Measurements from ENCODE around the gene POLR1D.
A peak's percentile ranks its signal among the peaks of the same experiment; 100 is the strongest.

Gene POLR1D

GRCh38 chr13:27621366-27622101 lies at the start of gene POLR1D:
Gene POLR1D, plus strand, starts transcription at chr13:27621892. Its CDS starts 92 bp downstream, at chr13:27621984.
- DNase-seq: peak; percentile 75 to 78

GRCh38 chr13:27572234-27572901 lies 49.3 kb upstream of the POLR1D start:
- no peak for DNase-seq

GRCh38 chr13:27573265-27573664 lies 48.4 kb upstream of the POLR1D start:
- DNase-seq: no peak

DNA sequence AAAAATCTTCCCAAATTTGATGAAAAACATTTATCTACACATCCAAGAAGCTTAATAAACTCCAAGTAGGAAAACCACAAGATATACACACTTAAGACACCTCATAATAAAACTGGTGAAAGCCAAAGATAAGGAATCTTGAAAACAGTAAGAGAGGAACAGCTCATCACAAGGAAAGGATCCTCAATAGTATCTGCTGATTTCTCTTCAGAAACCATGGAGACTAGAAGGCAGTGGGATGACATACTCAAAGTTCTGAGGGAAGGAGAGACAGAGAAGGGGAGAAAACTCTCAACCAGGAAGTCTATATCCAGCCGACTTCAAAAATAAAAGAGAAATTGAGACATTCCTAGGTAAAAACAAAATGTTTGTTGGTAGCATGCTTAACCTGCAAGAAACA lies 47.0 kb upstream of the POLR1D start:
- no peak for DNase-seq

DNA sequence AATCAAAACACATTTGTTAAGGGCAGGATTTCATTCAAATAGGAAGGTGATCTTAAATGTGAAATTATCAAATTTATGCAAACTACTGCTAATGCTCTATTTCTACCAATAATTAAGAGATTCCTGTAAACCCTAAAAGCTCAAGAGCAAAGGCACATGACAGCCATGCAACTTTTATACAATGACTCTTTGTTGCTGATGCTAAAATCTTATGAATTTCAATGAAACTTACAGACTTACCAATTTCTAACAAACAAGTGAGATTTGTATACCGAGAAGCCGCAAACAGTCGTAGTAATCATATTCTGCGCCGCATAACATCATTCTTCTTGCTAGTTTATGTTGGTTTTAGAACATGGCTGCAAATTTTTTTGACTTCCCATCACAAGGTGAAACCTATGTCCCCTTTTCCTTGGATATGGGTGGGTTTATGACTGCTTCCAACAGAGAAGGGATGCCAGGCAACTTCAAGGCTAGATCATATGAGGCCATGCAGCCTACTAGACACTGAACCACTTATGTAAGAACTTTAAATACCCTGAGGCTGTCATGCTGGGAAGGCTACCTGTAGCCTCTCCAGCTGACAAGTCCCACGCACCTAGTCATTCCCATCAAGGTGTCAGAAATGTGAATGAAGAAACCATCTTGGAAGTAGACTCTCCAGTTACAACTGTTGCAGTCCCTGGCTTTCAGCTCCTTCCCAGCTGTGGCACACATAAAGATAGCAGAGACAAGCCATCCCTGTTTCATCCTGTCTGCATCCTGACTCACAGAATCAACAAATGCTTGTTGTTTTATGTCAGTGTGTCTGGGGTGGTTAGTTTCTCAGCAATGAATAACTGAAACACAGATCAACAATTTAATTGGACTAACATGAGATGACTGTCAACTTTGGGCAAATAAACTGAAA lies 43.3 kb upstream of the POLR1D start:
- no peak for DNase-seq

- DNase-seq: no peak
These were observed 38.0 kb upstream of the POLR1D start for GRCh38 chr13:27583645-27584044.

DNA sequence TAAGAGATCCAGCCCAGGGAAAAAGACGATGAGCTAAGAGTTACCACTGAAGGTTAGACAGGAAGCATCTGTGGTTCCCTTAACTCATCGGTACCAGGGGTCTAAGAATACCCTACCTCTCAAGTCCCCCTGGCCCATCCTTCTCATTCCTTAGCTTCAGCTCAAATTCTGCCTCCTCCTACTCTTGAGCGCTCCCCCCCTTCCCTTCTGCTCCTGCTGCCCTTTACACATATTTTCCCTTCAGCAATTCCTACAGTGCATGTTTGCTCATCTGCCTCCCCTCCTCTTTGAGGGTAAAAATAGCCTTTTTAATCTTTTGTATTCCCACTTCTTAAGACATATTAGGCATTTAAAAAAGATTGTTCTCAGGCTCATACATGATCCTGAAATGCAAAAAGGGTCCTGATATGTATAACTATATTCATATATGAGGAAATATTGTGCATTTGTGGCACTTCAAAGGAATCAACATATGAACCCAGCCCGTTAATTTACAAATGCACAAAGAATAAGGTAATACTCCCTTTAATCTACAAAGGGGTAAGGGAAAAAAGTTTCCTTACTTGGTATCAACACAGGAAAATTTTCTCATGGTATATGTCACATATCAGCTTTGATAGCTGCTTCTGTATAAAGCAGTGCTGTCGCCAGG lies 34.5 kb upstream of the POLR1D start:
- no peak for DNase-seq

DNA sequence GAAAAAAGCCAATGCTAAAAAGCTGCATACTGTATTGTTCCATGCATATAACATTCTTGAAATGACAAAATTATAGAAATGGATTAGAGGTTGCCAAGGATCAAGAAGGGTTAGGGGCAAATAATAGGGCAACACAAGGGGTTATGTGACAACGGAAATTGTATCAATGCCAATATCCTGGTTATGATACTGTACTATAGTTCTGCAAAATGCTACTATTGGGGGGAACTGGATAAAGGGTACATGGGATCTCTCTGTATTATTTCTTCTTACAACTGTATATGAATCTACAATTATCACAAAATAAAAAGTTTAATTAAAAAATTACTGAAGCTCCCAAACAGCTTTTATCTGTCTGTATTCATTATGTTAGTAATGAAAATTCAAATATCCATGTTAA lies 33.3 kb upstream of the POLR1D start:
- DNase-seq: no peak

- DNase-seq: no peak
These were observed 28.8 kb upstream of the POLR1D start for GRCh38 chr13:27592865-27593264.

DNA sequence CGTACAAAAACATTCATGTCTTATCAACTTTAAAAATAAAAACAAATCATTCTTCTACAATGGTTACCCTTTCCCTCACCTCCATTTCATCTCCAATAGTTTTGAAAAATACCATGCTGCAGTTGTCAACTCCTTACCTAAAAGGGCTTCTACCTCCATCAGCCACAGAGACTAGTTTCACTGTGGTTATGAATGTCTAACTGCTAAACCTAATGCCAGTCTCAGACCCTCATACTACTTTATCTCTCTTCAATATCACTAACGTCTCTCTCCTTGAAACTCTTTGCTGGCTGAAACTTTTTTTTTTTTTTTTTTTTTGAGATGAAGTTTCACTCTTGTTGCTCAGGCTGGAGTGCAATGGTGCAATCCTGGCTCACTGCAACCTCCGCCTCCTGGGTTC lies 28.4 kb upstream of the POLR1D start:
- no peak for DNase-seq

- no peak for DNase-seq
These were observed 26.5 kb upstream of the POLR1D start for GRCh38 chr13:27595055-27595811.

GRCh38 chr13:27599096-27599495 lies 22.6 kb upstream of the POLR1D start:
- DNase-seq: no peak

GRCh38 chr13:27599845-27600553 lies 21.7 kb upstream of the POLR1D start:
- no peak for DNase-seq

- DNase-seq: no peak
These were observed 21.0 kb upstream of the POLR1D start for GRCh38 chr13:27600711-27601110.

GRCh38 chr13:27601208-27601607 lies 20.5 kb upstream of the POLR1D start:
- no peak for DNase-seq

DNA sequence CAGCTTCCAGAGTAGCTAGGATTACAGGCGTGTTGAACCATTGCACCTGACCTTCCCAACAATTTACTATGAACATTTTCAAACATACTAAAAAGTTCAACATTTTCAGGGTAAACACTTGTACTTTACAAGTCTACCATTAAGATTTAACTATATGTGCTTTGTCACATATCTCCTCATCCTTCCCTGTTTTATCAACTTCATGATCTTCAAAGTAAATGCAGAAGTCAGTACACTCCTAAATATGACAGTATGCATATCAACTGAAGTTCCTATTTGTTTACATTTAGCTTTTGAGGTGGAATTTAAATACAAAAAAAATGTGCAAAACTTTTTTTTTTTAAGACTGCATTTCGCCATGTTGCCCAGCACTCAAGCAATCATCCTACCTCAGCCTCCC lies 19.9 kb upstream of the POLR1D start:
- no peak for DNase-seq

GRCh38 chr13:27605099-27605498 lies 16.6 kb upstream of the POLR1D start:
- no peak for DNase-seq

GRCh38 chr13:27605610-27606200 lies 16.0 kb upstream of the POLR1D start:
- no peak for DNase-seq

GRCh38 chr13:27607125-27607524 lies 14.6 kb upstream of the POLR1D start:
- DNase-seq: no peak

DNA sequence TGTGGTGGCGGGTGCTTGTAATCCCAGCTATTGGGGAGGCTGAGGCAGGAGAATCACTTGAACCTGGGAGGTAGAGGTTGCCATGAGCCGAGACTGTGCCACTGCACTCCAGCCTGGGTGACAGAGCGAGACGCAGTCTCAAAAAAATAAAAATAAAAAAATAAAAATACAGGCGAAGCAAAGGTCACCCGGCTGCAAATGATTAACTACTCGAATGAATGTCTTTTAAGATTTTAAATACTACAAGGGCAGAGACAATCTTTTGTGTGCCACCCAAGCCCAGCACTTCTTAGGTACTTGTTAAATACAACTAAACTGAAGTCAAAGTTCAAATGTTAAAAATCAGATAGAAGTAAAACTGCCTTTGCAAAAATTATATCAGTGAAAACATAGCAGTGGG lies 8.1 kb upstream of the POLR1D start:
- no peak for DNase-seq

DNA sequence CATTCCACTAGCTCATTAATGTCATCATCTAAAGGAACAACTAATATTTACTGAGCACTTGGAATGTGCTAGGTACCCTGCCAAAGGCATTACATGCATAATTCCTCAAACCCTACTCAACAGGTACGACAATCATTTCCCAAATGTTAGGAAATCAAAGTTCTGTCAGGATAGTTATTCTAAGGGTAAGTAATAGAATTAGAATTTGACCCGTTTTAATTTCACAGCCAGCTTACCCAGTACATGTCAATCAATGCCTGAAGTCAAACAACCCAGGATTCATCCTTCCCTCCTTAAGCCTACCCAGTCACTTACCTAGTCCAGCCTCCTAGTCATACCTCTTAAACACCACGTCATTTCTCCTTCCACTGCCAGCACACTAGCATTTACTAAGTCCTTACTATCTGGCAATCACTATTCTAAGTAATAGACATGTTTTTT lies 3.8 kb upstream of the POLR1D start:
- DNase-seq: no peak
